K562 (cell line): Measurements from ENCODE around the gene ZNF865. TPM values are rescaled to one million over a fixed set of nuclear protein-coding genes. Genes with fewer than 3 reads are reported as not detected.

Source experiments
- ARID1B ChIP-seq: fragments of 450-650 bp; IDR thresholded peaks from 2 replicates; pipeline ENCODE4 v1.6.1; 2016; ENCODE audit warnings: antibody characterized with exemption, mild to moderate bottlenecking, inconsistent platforms
- EHMT2 ChIP-seq: fragments of 450-650 bp; IDR thresholded peaks from 2 replicates; pipeline ENCODE4 v1.6.1; 2018; ENCODE audit warnings: antibody characterized with exemption
- EP300 ChIP-seq: IDR thresholded peaks from 2 replicates; pipeline ENCODE4 v1.6.1; 2012; ENCODE audit warnings: low read length, improper control_type of control experiment
- HDAC3 ChIP-seq: fragments of 450-650 bp; IDR thresholded peaks from 2 replicates; pipeline ENCODE4 v1.6.1; 2018; ENCODE audit warnings: borderline replicate concordance, mild to moderate bottlenecking, moderate library complexity; ENCODE audit not compliant: partially characterized antibody
- HDGF ChIP-seq: fragments of 450-650 bp; IDR thresholded peaks from 2 replicates; pipeline ENCODE4 v1.6.1; 2016
- HMGN3 ChIP-seq: IDR thresholded peaks from 2 replicates; pipeline ENCODE4 v1.6.1; 2011; ENCODE audit warnings: borderline replicate concordance, low read depth, mild to moderate bottlenecking, mixed read lengths, low read length; ENCODE audit not compliant: insufficient read length; ENCODE audit errors: extremely low read depth
- KDM5B ChIP-seq: fragments of 200-600 bp; sonication (generic); IDR thresholded peaks from 2 replicates; pipeline ENCODE4 v1.6.1; 2012; ENCODE audit warnings: low read depth, mild to moderate bottlenecking, moderate library complexity, low read length, control low read depth, inconsistent platforms; ENCODE audit not compliant: insufficient replicate concordance
- L3MBTL2 ChIP-seq: fragments of 450-650 bp; IDR thresholded peaks from 2 replicates; pipeline ENCODE4 v1.6.1; 2016; ENCODE audit warnings: mild to moderate bottlenecking, moderate library complexity
- LARP7 ChIP-seq: fragments of 450-650 bp; IDR thresholded peaks from 2 replicates; pipeline ENCODE4 v1.6.1; 2016
- MAZ ChIP-seq, 2 experiments: fragments of 450-650 bp in 1 of 2; sonication (generic) in 1 of 2; formaldehyde crosslinking; IDR thresholded peaks in 1 of 2; conservative IDR thresholded peaks in 1 of 2; 2 replicates each; pipeline versions ENCODE4 v1.4.0 to v1.5.0; 2020; ENCODE audit warnings: mild to moderate bottlenecking in 1 of 2, missing genetic modification reagents in 1 of 2
- MBD2 ChIP-seq: sonication (generic); IDR thresholded peaks from 2 replicates; pipeline ENCODE4 v1.6.1; 2016; ENCODE audit warnings: low read depth, borderline replicate concordance
- MED1 ChIP-seq: sonication (generic); formaldehyde crosslinking; IDR thresholded peaks from 2 replicates; pipeline ENCODE4 v1.8.1; 2023; ENCODE audit warnings: missing genetic modification reagents, borderline replicate concordance
- NONO ChIP-seq, 2 experiments: fragments of 200-400 bp in 1 of 2; fragments of 450-650 bp in 1 of 2; formaldehyde crosslinking in 1 of 2; IDR thresholded peaks; 2 replicates each; pipeline ENCODE4 v1.6.1; 2017; ENCODE audit warnings: low read depth in 2 of 2, mild to moderate bottlenecking in 2 of 2, moderate library complexity in 2 of 2, low read length in 1 of 2
- PCBP1 ChIP-seq: fragments of 200-400 bp; formaldehyde crosslinking; IDR thresholded peaks from 2 replicates; pipeline ENCODE4 v1.6.1; 2018; ENCODE audit warnings: mild to moderate bottlenecking, low read depth, low read length; ENCODE audit not compliant: poor library complexity, severe bottlenecking
- POLR2AphosphoS5 ChIP-seq: IDR thresholded peaks from 2 replicates; pipeline ENCODE4 v1.6.1; 2011; ENCODE audit warnings: mild to moderate bottlenecking, low read depth, low read length, moderate library complexity; ENCODE audit not compliant: control insufficient read depth, insufficient read depth
- POLR2B ChIP-seq: fragments of 450-650 bp; IDR thresholded peaks from 2 replicates; pipeline ENCODE4 v1.6.1; 2018; ENCODE audit warnings: low read depth; ENCODE audit not compliant: partially characterized antibody
- PPARD ChIP-seq: fragments of 250-450 bp; sonication (Bioruptor Pico); IDR thresholded peaks from 2 replicates; pipeline ENCODE4 v1.8.0; 2022; ENCODE audit warnings: inconsistent platforms, mild to moderate bottlenecking, moderate library complexity
- RAD21 ChIP-seq, 2 experiments: fragments of 250-450 bp in 1 of 2; fragments of 450-650 bp in 1 of 2; sonication (Bioruptor Pico) in 1 of 2; formaldehyde crosslinking in 1 of 2; IDR thresholded peaks in 1 of 2; conservative IDR thresholded peaks in 1 of 2; 2 replicates each; pipeline versions ENCODE4 v1.4.0 to v1.8.0; 2020 to 2022; ENCODE audit warnings: mild to moderate bottlenecking in 2 of 2, moderate library complexity in 1 of 2
- RBM22 ChIP-seq: fragments of 200-400 bp; formaldehyde crosslinking; IDR thresholded peaks from 2 replicates; pipeline ENCODE4 v1.6.1; 2018; ENCODE audit warnings: low read length, low read depth; ENCODE audit not compliant: poor library complexity, severe bottlenecking
- SP1 ChIP-seq: sonication (generic); formaldehyde crosslinking; IDR thresholded peaks from 2 replicates; pipeline ENCODE4 v1.8.1; 2022; ENCODE audit warnings: mild to moderate bottlenecking, missing genetic modification reagents
- U2AF1 ChIP-seq: fragments of 200-400 bp; formaldehyde crosslinking; optimal IDR thresholded peaks from 2 replicates; pipeline ENCODE3; 2017; ENCODE audit warnings: mild to moderate bottlenecking, low read depth, low read length, moderate library complexity
- ZNF124 ChIP-seq: sonication (generic); formaldehyde crosslinking; IDR thresholded peaks from 2 replicates; pipeline ENCODE4 v1.8.1; 2022; ENCODE audit warnings: missing genetic modification reagents
- polyA plus RNA-seq, 8 experiments: library from polyadenylated mRNA; depleted of rRNA in 4 of 8; stranded (reverse) in 5 of 8; unstranded in 3 of 8; fragments of >200 nt; fragmentation: Nextera tagmentation in 2 of 8; fragmentation: Illumina TruSeq in 1 of 8; extraction: Ambion mirVana in 2 of 8; extraction: Trizol in 1 of 8; gene quantifications; 2 replicates each; pipeline versions ENCODE4 v1.2.1 to v1.2.3, GENCODE V29; 2011 to 2014; ENCODE audit warnings: inconsistent platforms in 1 of 8, missing spikeins in 1 of 8
- total RNA-seq, 7 experiments: library from RNA; depleted of rRNA in 6 of 7; stranded (reverse); fragments of >200 nt in 6 of 7; fragmentation: Illumina TruSeq in 2 of 7; extraction: Trizol in 2 of 7; gene quantifications; 2 replicates each; pipeline versions ENCODE4 v1.2.1 to v1.2.3, GENCODE V29; 2011 to 2021; ENCODE audit warnings: low replicate concordance in 1 of 7
- TF ChIP-seq, protein P1 (sequence below), 2 experiments: fragments of 250-450 bp in 1 of 2; fragments of 450-650 bp in 1 of 2; sonication (Bioruptor Pico) in 1 of 2; IDR thresholded peaks; 2 replicates each; pipeline versions ENCODE4 v1.6.1 to v1.8.0; 2016 to 2021; ENCODE audit warnings: mild to moderate bottlenecking in 2 of 2, moderate library complexity in 2 of 2, missing compliant biosample characterization in 1 of 2, missing genetic modification characterization in 1 of 2
- TF ChIP-seq, protein P2 (sequence below), 2 experiments: fragments of 450-650 bp; IDR thresholded peaks; 2 replicates each; pipeline ENCODE4 v1.6.1; 2016

ZNF865 gene
- total and polyA plus RNA-seq, 9 of the 15 experiments (the other 6 are each of a cell fraction or from before 2014, with no cell fraction given) = 0.40 to 18.8 (median 1.6) TPM; not detected in 2

DNA sequence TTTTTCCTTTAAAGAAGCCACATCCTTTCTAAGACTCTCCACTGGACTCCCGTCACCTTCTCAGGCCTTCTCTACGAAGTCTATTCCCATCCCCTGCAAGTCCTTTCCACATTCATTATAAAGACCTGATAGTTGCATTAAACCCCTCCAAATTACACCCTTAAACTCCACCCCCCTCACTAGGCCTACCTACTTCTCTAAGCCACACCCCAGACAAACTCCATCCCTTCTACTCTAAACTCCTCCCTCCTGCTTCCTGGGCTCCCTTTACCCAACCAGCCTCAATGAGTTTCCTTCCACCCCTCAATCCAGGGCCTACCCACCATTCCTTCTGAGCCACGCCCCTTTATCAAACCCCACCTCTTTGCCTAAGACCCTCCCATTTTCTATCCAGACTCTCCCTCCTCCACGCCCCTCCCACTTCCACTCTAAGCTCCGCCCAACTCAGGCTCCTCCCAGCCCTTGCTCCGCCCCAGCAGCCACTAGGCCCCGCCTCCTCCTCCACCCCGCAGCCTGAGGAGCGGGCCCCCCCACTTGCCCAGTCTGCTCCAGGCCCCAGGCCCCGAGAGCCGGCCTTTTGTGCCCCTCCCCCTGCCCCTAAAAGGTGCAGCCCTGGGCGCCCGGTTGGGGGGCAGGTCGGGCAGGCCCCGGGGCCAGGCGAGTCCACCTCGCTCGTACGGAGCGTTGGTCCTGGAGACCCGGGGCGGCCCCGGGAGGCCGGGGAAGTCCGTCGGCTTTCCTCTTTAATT is 6.6 kb upstream of the ZNF865 start (continued):
- TF ChIP-seq, protein P1, sequence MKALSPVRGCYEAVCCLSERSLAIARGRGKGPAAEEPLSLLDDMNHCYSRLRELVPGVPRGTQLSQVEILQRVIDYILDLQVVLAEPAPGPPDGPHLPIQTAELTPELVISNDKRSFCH (CRISPR knock-in tag; IDR thresholded peaks at IDR 0.05) = no peak
- TF ChIP-seq, protein P1 (tag; IDR thresholded peaks at IDR 0.05) = no peak
- TF ChIP-seq MED1 (no peak), MAZ (CRISPR knock-in tag; conservative IDR thresholded peaks at IDR 0.05 in 1 of 2, IDR thresholded peaks at IDR 0.05 in 1 of 2) (peak; percentile 95 to 97), HDGF (peak; percentile 99; the same call in 1 of the 2 replicates), SP1 (CRISPR knock-in tag) (peak; percentile 64), MBD2 (peak; percentile 16; the same call in 1 of the 2 replicates), NONO (IDR thresholded peaks at IDR 0.05; ENCODE audit: low read depth in 2 of 2, low read length in 1 of 2) (peak; percentile 51 to 78; a peak in 3 of 4 replicates), PCBP1 (peak; percentile 89), U2AF1 (peak; percentile 37), KDM5B (peak; percentile 42), POLR2B (peak; percentile 54), EP300 (no peak), RAD21 (CRISPR knock-in tag; conservative IDR thresholded peaks at IDR 0.05 in 1 of 2, IDR thresholded peaks at IDR 0.05 in 1 of 2) (0 out of 4 replicates have a peak, but pooled peaks of 1 of the 2 experiments have one; percentile 11), ARID1B (peak; percentile 44), LARP7 (peak; percentile 86), HMGN3 (peak; percentile 49), L3MBTL2 (0 out of 2 replicates have a peak, but pooled peaks have one; percentile 13), PPARD (CRISPR knock-in tag) (no peak), HDAC3 (no peak), POLR2AphosphoS5 (peak; percentile 66), RBM22 (peak; percentile 80), EHMT2 (peak; percentile 42; the same call in 1 of the 2 replicates), ZNF124 (CRISPR knock-in tag) (no peak)
- TF ChIP-seq, protein P2, sequence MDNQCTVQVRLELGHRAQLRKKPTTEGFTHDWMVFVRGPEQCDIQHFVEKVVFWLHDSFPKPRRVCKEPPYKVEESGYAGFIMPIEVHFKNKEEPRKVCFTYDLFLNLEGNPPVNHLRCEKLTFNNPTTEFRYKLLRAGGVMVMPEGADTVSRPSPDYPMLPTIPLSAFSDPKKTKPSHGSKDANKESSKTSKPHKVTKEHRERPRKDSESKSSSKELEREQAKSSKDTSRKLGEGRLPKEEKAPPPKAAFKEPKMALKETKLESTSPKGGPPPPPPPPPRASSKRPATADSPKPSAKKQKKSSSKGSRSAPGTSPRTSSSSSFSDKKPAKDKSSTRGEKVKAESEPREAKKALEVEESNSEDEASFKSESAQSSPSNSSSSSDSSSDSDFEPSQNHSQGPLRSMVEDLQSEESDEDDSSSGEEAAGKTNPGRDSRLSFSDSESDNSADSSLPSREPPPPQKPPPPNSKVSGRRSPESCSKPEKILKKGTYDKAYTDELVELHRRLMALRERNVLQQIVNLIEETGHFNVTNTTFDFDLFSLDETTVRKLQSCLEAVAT (IDR thresholded peaks at IDR 0.05) = peak in 1 of 2 experiments; percentile 63; a peak in 1 of 4 replicates
